HG02981 (cell line): Measurements from ENCODE around the gene WDR77.

Source experiments
- ATAC-seq: cut with Tn5 transposase; IDR thresholded peaks from one replicate; pipeline ENCODE4 v1.9.1; 2021; ENCODE audit warnings: mild to moderate bottlenecking, moderate library complexity; ENCODE audit not compliant: unreplicated experiment

Gene WDR77

GRCh38 chr1:111448918-111449702 is at the start of gene WDR77, which contains the start of gene ATP5PB:
WDR77 (minus strand) TSS chr1:111449256; CDS start chr1:111449169, 87 bp downstream.
ATP5PB (plus strand) TSS chr1:111449464; CDS start chr1:111449542, 78 bp downstream.
- peak; percentile 93 for ATAC-seq

GRCh38 chr1:111497592-111497991 is 48.5 kb upstream of the WDR77 start:
- ATAC-seq: no peak

- no peak for ATAC-seq
Measured at GRCh38 chr1:111496398-111496797, 47.3 kb upstream of the WDR77 start.

GRCh38 chr1:111491070-111491469 is 42.0 kb upstream of the WDR77 start:
- ATAC-seq: no peak

- no peak for ATAC-seq
Measured at GRCh38 chr1:111490220-111490619, 41.2 kb upstream of the WDR77 start.

- no peak for ATAC-seq
Measured at GRCh38 chr1:111489604-111490003, 40.5 kb upstream of the WDR77 start.

GRCh38 chr1:111488669-111489068 is 39.6 kb upstream of the WDR77 start:
- ATAC-seq: no peak

GRCh38 chr1:111487133-111487532 is 38.1 kb upstream of the WDR77 start:
- no peak for ATAC-seq

- no peak for ATAC-seq
Measured at GRCh38 chr1:111486431-111486830, 37.4 kb upstream of the WDR77 start.

GRCh38 chr1:111484391-111485026 is 35.5 kb upstream of the WDR77 start:
- no peak for ATAC-seq

GRCh38 chr1:111483876-111484275 is 34.8 kb upstream of the WDR77 start:
- ATAC-seq: no peak

GRCh38 chr1:111483166-111483565 is 34.1 kb upstream of the WDR77 start:
- no peak for ATAC-seq

- ATAC-seq: no peak
Measured at GRCh38 chr1:111481387-111482221, 32.5 kb upstream of the WDR77 start.

GRCh38 chr1:111480674-111481073 is 31.6 kb upstream of the WDR77 start:
- no peak for ATAC-seq

- peak; percentile 47 for ATAC-seq
Measured at GRCh38 chr1:111476761-111477309, 27.8 kb upstream of the WDR77 start.

GRCh38 chr1:111476214-111476613 is 27.2 kb upstream of the WDR77 start:
- no peak for ATAC-seq

- no peak for ATAC-seq
Measured at GRCh38 chr1:111475701-111476100, 26.6 kb upstream of the WDR77 start.

- no peak for ATAC-seq
Measured at GRCh38 chr1:111474521-111474920, 25.5 kb upstream of the WDR77 start.

GRCh38 chr1:111474106-111474505 is 25.1 kb upstream of the WDR77 start:
- no peak for ATAC-seq

GRCh38 chr1:111471538-111471937 is 22.5 kb upstream of the WDR77 start:
- ATAC-seq: no peak

GRCh38 chr1:111471012-111471411 is 22.0 kb upstream of the WDR77 start:
- ATAC-seq: no peak
